ENCODE measurements around the gene SLC35F3. TPM values are rescaled to one million over a fixed set of nuclear protein-coding genes. Genes with fewer than 3 reads are reported as not detected.

SLC35F3 gene
- total and polyA plus RNA-seq, 2 experiments from 2014 or later = 0.80 to 1.3 TPM

DNA sequence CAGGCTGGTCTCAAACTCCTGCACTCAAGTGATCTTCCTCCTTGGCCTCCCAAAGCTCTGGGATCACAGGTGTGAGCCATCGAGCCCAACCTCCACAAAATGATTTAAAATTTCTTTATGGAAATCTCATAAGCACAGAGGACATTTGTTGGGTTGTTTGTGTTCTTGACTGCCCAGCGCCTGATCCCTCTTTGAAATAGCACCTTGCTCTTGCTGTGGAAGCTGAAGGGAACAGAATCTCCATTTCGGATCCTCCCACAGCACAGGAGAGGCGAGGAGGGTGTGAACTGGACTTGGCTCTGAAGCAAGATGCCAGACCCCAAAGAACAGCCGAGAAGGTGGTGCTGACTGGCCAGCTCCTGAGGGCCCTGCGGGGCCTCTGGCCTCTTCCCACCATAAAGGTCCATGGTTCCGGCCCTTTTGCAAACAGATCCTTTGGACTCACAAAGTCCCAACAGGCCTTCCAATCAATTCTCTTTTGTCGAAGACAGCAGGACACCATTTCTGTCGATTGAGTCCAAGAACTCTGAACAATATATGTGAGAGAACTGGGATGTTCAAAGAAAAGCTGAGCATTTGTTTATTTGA, 423.2 kb downstream of the SLC35F3 start:
- H3K79me2 ChIP-seq = no peaks in the 10 kb centered on the region
- peaks cover 31% of the 10 kb centered on the region for H3K27me3 ChIP-seq
- 82% methylated on average over 9 of the region's 9 CpGs for WGBS (ENCODE audit: low lambda C conversion rate, missing lambda C conversion rate)
- H3K9me2 ChIP-seq (replicated peaks; ENCODE audit: insufficient read depth) = no peaks in the 10 kb centered on the region
- no peaks in the 10 kb centered on the region for H3K4me1 ChIP-seq (ENCODE audit: insufficient read depth)
- DNase-seq (ENCODE audit: low spot score) = no peak
- no peak overlapping the region for H3K4me2 ChIP-seq
- no peak overlapping the region for H3K27ac ChIP-seq
- H3K9me3 ChIP-seq (ENCODE audit: low read depth) = no peaks in the 10 kb centered on the region
- no peaks in the 10 kb centered on the region for H4K20me1 ChIP-seq (ENCODE audit: insufficient read depth, poor library complexity, severe bottlenecking)
- no peak overlapping the region for H2AFZ ChIP-seq
- no peaks in the 10 kb centered on the region for H3K36me3 ChIP-seq (replicated peaks; ENCODE audit: insufficient read depth, low read depth)
- H3K4me3 ChIP-seq = no peak overlapping the region
- TF ChIP-seq EZH2 (IDR thresholded peaks at IDR 0.05; ENCODE audit: borderline replicate concordance) (no peak), EZH2phosphoT487 (IDR thresholded peaks at IDR 0.05; ENCODE audit: low read depth, severe bottlenecking, unreplicated experiment) (no peak), CTCF (IDR thresholded peaks at IDR 0.05; ENCODE audit: poor library complexity) (no peak)

DNA sequence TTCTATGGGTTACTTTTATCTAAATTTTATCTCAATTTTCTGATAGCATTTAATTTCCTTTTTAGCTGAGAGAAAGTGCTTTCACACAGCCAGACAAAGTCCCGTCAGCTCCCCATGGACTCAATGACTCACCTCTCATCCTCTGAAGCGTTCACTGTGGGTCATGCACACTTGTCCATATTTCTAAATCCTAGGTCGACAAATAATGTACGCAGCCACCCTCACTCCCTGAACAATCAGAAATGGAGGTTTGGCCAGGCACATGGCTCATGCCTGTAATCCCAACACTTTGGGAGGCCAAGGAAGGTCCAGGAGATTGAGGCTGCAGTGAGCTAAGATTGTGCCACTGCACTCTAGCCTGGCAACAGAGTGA, 426.4 kb downstream of the SLC35F3 start:
- Histone ChIP-seq H3K27me3 (peaks cover 7% of the 10 kb centered on the region), H3K4me1 (ENCODE audit: insufficient read depth) (no peaks in the 10 kb centered on the region), H3K4me2 (no peak overlapping the region), H3K9me3 (ENCODE audit: low read depth) (no peaks in the 10 kb centered on the region), H3K79me2 (no peaks in the 10 kb centered on the region), H2AFZ (no peak overlapping the region), H3K4me3 (no peak overlapping the region), H3K27ac (no peak overlapping the region), H3K9me2 (replicated peaks; ENCODE audit: insufficient read depth) (no peaks in the 10 kb centered on the region), H3K36me3 (replicated peaks; ENCODE audit: insufficient read depth, low read depth) (no peaks in the 10 kb centered on the region), H4K20me1 (ENCODE audit: insufficient read depth, poor library complexity, severe bottlenecking) (no peaks in the 10 kb centered on the region)
- no peak for DNase-seq (ENCODE audit: low spot score)
- TF ChIP-seq CTCF (IDR thresholded peaks at IDR 0.05; ENCODE audit: poor library complexity) (no peak), EZH2 (IDR thresholded peaks at IDR 0.05; ENCODE audit: borderline replicate concordance) (no peak), EZH2phosphoT487 (IDR thresholded peaks at IDR 0.05; ENCODE audit: low read depth, severe bottlenecking, unreplicated experiment) (no peak)
- 89% methylated on average over 4 of the region's 4 CpGs for WGBS (ENCODE audit: low lambda C conversion rate, missing lambda C conversion rate)

DNA sequence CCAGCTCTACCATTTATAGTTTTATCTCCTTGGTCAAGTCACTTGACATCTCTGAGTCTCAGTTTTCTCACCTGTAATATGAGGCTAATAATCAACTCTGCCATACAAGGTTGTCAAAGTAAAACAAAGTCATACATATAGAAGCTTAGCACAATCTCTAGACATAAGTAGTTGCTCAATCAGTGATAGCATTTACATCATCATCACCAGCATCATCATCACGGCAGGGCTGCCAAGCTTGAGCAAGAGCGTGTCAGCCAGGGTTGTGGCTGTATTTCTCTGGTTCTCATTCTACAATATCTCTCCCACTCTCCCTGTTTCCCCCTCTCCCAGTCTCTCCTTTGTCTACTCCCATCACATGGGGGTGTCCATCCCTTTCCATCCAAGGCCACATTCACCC, 427.0 kb downstream of the SLC35F3 start:
- H3K36me3 ChIP-seq (replicated peaks; ENCODE audit: insufficient read depth, low read depth) = no peaks in the 10 kb centered on the region
- H4K20me1 ChIP-seq (ENCODE audit: insufficient read depth, poor library complexity, severe bottlenecking) = no peaks in the 10 kb centered on the region
- no peaks in the 10 kb centered on the region for H3K9me3 ChIP-seq (ENCODE audit: low read depth)
- TF ChIP-seq EZH2 (IDR thresholded peaks at IDR 0.05; ENCODE audit: borderline replicate concordance) = no peak
- TF ChIP-seq EZH2phosphoT487 (IDR thresholded peaks at IDR 0.05; ENCODE audit: low read depth, severe bottlenecking, unreplicated experiment) = no peak
- no peak for TF ChIP-seq CTCF (IDR thresholded peaks at IDR 0.05; ENCODE audit: poor library complexity)
- no peak overlapping the region for H3K27ac ChIP-seq
- DNase-seq (ENCODE audit: low spot score) = no peak
- H3K4me1 ChIP-seq (ENCODE audit: insufficient read depth) = no peaks in the 10 kb centered on the region
- H2AFZ ChIP-seq = no peak overlapping the region
- H3K4me3 ChIP-seq = no peak overlapping the region
- peaks cover under 1% of the 10 kb centered on the region for H3K27me3 ChIP-seq
- WGBS (ENCODE audit: low lambda C conversion rate, missing lambda C conversion rate) = 94% methylated on average over 2 of the region's 2 CpGs
- H3K79me2 ChIP-seq = no peaks in the 10 kb centered on the region
- no peaks in the 10 kb centered on the region for H3K9me2 ChIP-seq (replicated peaks; ENCODE audit: insufficient read depth)
- no peak overlapping the region for H3K4me2 ChIP-seq
